A673 (cell line): ENCODE data around the gene VAV3. TPM values are rescaled to one million over a fixed set of nuclear protein-coding genes. Genes with fewer than 3 reads are reported as not detected.

Experiments used
- BruUV-seq: library from RNA; stranded (reverse); fragments of 400-500 nt; replicated peaks from 2 replicates; lab custom pipeline; 2021; lab: Mats Ljungman, UMichigan
- CTCF ChIA-PET: fragments of 300-600 bp; sonication (Branson Sonifier 250); formaldehyde crosslinking; loops from one replicate; lab custom pipeline; 2022; ENCODE audit warnings: antibody characterized with exemption; lab: Charles Lee
- POLR2A ChIA-PET: fragments of 300-600 bp; sonication (Branson Sonifier 250); formaldehyde crosslinking; loops from one replicate; lab custom pipeline; 2022; ENCODE audit warnings: antibody characterized with exemption; ENCODE audit not compliant: low non-redundant PET; lab: Charles Lee
- DNase-seq: peaks from one replicate; pipeline ENCODE4 v3.0.0-alpha.2; 2015; ENCODE audit warnings: low spot score
- H3K27ac ChIP-seq: fragments of 200-600 bp; sonication (generic); 2 replicates; pipeline ENCODE4 v1.5.1; 2016; ENCODE audit warnings: mixed run types, low read depth, mild to moderate bottlenecking, mixed read lengths, antibody characterized with exemption, low read length; ENCODE audit not compliant: poor library complexity, severe bottlenecking
- H3K27me3 ChIP-seq: fragments of 200-600 bp; sonication (generic); replicated peaks from 2 replicates; pipeline ENCODE4 v1.6.1; 2017; ENCODE audit warnings: mixed run types, low read depth, mild to moderate bottlenecking, mixed read lengths, antibody characterized with exemption, low read length; ENCODE audit not compliant: insufficient read depth, poor library complexity
- H3K36me3 ChIP-seq: fragments of 200-600 bp; sonication (generic); 2 replicates; pipeline ENCODE4 v1.6.1; 2016; ENCODE audit warnings: mixed run types, mild to moderate bottlenecking, mixed read lengths, antibody characterized with exemption, low read length; ENCODE audit not compliant: insufficient read depth, poor library complexity, severe bottlenecking
- H3K4me1 ChIP-seq: fragments of 200-600 bp; sonication (generic); 2 replicates; pipeline ENCODE4 v1.6.1; 2017; ENCODE audit warnings: mixed run types, mild to moderate bottlenecking, mixed read lengths, antibody characterized with exemption, low read length; ENCODE audit not compliant: insufficient read depth, poor library complexity, severe bottlenecking
- H3K4me3 ChIP-seq: fragments of 200-600 bp; sonication (generic); 2 replicates; pipeline ENCODE4 v1.5.1; 2016; ENCODE audit warnings: low read depth, mixed run types, mild to moderate bottlenecking, mixed read lengths, low read length; ENCODE audit not compliant: poor library complexity, severe bottlenecking
- H3K9me3 ChIP-seq: fragments of 200-600 bp; sonication (generic); 2 replicates; pipeline ENCODE4 v1.6.1; 2016; ENCODE audit warnings: mixed run types, low read depth, mild to moderate bottlenecking, mixed read lengths, antibody characterized with exemption, low read length; ENCODE audit not compliant: poor library complexity, severe bottlenecking
- EZH2 ChIP-seq: fragments of 200-600 bp; sonication (generic); IDR thresholded peaks from 2 replicates; pipeline ENCODE4 v1.6.1; 2017; ENCODE audit warnings: borderline replicate concordance, low read depth, mild to moderate bottlenecking, mixed read lengths, antibody characterized with exemption, low read length; ENCODE audit not compliant: poor library complexity, severe bottlenecking
- intact Hi-C: fragments of 100-400 bp; cut with micrococcal nuclease; formaldehyde crosslinking; loops from one replicate; pipeline ENCODE4 v1.10.0; 2022; ENCODE audit not compliant: unreplicated experiment
- total RNA-seq: library from RNA; stranded (reverse); gene quantifications from 2 replicates; pipeline ENCODE4 v1.2.3, GENCODE V29; 2021
- TF ChIP-seq, protein P1 (sequence below): fragments of 300-800, 200-600 bp; sonication (generic); conservative IDR thresholded peaks from 2 replicates; pipeline ENCODE4 v1.5.1; 2017; ENCODE audit warnings: low read depth, mild to moderate bottlenecking, antibody characterized with exemption, low read length, moderate library complexity, mixed read lengths

Gene VAV3
- total RNA-seq, 1 experiment from 2014 or later = 0.30 TPM

DNA sequence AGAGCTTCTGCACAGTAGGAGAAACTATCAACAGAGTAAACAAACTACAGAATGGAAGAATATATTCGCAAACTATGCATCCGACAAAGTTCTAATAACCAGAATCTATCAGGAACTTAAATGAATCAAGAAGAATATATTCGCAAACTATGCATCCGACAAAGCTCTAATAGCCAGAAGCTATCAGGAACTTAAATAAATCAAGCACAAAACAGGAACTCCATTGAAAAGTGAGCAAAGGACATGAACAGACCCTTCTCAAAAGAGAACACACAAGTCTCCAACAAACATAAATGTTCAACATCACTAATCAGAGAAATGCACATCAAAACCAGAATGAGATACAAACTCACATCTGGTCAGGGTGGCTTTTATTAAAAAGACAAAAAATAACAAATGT is 126.9 kb downstream of the VAV3 start:
- POLR2A ChIA-PET = no interaction called here
- Histone ChIP-seq H3K36me3 (no peaks in the 10 kb centered on the region), H3K27me3 (peaks cover 23% of the 10 kb centered on the region), H3K4me3 (no peak overlapping the region), H3K4me1 (no peaks in the 10 kb centered on the region), H3K27ac (no peak overlapping the region), H3K9me3 (peaks cover 5% of the 10 kb centered on the region)
- DNase-seq = no peak
- BruUV-seq = no TSS peak
- CTCF ChIA-PET = no interaction called here
- intact Hi-C loops = no loop called here
- TF ChIP-seq EZH2 = no peak
- TF ChIP-seq, protein P1, sequence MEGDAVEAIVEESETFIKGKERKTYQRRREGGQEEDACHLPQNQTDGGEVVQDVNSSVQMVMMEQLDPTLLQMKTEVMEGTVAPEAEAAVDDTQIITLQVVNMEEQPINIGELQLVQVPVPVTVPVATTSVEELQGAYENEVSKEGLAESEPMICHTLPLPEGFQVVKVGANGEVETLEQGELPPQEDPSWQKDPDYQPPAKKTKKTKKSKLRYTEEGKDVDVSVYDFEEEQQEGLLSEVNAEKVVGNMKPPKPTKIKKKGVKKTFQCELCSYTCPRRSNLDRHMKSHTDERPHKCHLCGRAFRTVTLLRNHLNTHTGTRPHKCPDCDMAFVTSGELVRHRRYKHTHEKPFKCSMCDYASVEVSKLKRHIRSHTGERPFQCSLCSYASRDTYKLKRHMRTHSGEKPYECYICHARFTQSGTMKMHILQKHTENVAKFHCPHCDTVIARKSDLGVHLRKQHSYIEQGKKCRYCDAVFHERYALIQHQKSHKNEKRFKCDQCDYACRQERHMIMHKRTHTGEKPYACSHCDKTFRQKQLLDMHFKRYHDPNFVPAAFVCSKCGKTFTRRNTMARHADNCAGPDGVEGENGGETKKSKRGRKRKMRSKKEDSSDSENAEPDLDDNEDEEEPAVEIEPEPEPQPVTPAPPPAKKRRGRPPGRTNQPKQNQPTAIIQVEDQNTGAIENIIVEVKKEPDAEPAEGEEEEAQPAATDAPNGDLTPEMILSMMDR = no peak

DNA sequence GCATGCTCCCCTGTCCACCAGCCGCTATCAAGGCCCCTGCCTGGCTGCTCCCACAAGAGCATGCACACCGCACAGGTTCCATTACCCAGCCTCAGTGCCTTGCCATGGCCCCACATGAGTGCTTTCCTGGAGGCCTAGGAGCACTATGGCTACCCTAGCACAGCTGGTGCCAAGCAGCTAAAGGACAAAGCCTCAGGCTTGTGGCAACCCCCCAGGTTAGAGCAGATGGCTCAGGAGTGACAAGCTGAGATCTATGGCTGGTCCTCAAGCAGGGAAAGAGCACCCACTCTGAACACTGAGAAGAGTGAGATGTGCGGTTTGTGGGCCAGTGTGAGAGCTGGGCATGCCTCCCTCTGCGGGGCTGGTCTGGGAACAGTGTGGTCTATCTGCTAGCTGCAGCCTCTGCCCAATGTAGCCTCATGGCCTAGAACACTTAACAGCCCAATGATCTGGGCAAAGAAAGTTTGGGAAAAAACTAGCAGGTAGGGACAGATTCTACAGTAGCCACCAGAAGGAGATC is 129.8 kb downstream of the VAV3 start:
- no peak overlapping the region for H3K4me3 ChIP-seq
- peaks cover 22% of the 10 kb centered on the region for H3K27me3 ChIP-seq
- peaks cover 5% of the 10 kb centered on the region for H3K9me3 ChIP-seq
- BruUV-seq = no TSS peak
- POLR2A ChIA-PET = no interaction called here
- DNase-seq = no peak
- intact Hi-C loops = no loop called here
- TF ChIP-seq, protein P1 = no peak
- TF ChIP-seq EZH2 = no peak
- H3K36me3 ChIP-seq = no peaks in the 10 kb centered on the region
- CTCF ChIA-PET = no interaction called here
- no peak overlapping the region for H3K27ac ChIP-seq
- H3K4me1 ChIP-seq = no peaks in the 10 kb centered on the region

DNA sequence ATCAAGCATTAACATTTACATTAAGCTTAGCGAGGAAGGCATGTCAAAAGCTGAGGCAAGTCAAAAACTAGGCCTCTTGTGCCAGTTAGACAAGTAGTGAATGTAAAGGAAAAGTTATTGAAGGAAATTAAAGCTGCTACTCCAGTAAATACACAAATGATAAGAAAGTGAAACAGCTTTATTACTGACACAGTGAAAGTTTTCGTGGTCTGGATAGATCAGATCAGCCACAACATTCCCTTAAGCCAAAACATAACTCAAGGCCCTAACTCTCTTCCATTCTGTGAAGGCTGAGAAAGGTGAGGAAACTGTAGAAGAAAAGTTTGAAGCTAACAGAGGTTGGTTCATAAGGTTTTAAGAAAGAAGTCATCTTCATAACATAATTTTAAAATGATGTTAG is 131.9 kb downstream of the VAV3 start:
- Histone ChIP-seq H3K4me1 (no peaks in the 10 kb centered on the region), H3K27ac (no peak overlapping the region), H3K9me3 (peaks cover 5% of the 10 kb centered on the region), H3K36me3 (no peaks in the 10 kb centered on the region), H3K27me3 (peaks cover 4% of the 10 kb centered on the region), H3K4me3 (no peak overlapping the region)
- POLR2A ChIA-PET = no interaction called here
- no peak for TF ChIP-seq EZH2
- TF ChIP-seq, protein P1 = no peak
- no TSS peak for BruUV-seq
- no peak for DNase-seq
- CTCF ChIA-PET = no interaction called here
- intact Hi-C loops = no loop called here
